ENCODE data around the gene RAB13.

RAB13 gene

DNA sequence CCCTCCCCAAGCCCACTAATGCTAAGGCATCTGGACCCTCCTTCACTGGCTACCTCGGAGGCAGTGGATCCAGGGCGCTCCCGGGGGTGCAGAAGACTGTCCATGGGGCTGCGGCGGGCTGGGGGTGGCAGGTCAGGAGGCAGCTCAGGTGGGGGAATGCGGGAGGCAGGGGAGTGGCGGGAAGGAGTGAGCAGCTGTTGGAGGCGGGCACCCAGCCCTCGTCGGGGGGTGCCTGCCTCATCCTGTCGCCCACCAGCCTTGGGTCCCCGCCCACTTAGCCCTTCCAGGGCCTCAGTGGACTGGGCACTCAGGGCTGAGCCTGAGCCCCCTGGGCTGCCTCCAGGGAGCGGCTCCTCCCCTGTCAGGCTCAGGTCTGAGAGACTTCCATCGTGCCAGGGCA is 52.7 kb downstream of the RAB13 start:
- DNase-seq (ENCODE audit: low read depth, low spot score): no peak

DNA sequence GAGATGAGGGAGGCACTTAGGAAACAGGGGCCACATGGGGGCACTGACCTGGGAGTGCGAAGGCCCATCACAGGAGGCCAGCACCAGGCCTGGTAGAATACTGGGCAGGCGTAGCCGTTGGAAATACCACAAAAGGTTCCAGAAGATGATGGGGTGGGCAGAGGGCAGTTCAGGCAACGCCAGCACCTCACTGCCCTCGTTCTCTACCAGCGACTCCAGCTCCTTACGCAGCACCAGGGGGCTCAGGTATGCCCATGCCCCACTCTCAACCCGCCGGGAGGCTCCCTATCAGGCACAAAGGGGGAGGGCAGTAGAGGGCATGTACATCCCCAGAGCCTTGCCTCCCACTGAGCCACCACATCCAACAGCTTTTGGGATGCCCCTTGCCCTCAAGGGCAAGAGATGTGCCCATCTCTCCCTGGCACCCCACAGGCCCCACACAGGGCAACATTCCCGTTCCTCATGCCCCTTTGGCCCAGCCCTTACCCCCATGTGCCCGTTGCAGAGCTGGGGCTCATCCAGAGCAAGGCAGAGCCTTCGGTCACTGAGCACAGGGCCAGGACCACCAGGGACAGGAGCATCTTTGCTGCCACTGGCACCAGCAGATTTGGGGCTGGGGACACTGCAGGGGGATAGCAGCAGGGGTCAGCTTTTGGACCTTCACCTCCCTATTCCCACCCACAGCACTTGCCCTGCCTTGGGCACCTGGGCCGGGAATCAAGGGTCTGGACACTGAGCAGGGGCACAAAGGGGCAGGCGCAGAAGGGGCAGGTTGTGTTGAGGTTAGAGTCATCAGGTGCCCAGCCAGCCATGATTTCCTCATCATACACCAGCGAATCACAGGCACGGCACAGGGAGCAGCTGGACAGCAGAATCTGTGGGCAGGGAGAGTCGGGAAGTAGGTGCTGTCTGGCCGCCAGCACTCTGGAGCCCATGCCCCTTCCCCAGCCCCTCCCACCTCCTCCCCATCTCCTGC is 53.7 kb downstream of the RAB13 start:
- no peak for DNase-seq (ENCODE audit: low read depth, low spot score)

All from activated CD4-positive, CD25-positive, alpha-beta regulatory T cell treated with anti-CD3 and anti-CD28 coated beads, Interleukin-2, amount 50 U/mL, for 16 hours (primary cell).